Globus pallidus (tissue), 1 donor: ENCODE measurements around the gene ARHGEF3.

Source experiments
- DNase-seq: peaks from one replicate; pipeline ENCODE4 v3.0.0-alpha.2; 2015; ENCODE audit warnings: low spot score

Gene ARHGEF3

GRCh38 chr3:56795097-56795828, 6.5 kb downstream of the ARHGEF3 start:
- no peak for DNase-seq

DNA sequence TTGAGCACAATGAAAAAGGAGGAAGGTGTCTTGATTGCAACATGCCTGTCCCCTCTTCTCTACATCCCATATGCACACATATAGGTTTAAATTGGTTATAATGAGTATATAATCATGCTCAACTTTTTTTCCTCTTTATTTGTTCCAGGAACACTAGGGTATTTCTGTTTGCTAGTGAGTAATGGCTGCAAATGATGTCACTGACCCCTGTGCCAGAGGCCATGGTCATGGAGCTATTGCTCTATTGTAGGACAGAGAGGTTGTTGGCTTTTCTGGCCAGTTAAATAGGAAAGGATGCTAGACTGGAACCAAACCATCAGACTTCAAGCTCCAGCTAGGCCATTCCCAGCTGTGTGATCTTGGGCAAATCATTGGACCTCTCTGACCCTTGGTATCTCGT, 9.6 kb downstream of the ARHGEF3 start:
- DNase-seq: no peak

DNA sequence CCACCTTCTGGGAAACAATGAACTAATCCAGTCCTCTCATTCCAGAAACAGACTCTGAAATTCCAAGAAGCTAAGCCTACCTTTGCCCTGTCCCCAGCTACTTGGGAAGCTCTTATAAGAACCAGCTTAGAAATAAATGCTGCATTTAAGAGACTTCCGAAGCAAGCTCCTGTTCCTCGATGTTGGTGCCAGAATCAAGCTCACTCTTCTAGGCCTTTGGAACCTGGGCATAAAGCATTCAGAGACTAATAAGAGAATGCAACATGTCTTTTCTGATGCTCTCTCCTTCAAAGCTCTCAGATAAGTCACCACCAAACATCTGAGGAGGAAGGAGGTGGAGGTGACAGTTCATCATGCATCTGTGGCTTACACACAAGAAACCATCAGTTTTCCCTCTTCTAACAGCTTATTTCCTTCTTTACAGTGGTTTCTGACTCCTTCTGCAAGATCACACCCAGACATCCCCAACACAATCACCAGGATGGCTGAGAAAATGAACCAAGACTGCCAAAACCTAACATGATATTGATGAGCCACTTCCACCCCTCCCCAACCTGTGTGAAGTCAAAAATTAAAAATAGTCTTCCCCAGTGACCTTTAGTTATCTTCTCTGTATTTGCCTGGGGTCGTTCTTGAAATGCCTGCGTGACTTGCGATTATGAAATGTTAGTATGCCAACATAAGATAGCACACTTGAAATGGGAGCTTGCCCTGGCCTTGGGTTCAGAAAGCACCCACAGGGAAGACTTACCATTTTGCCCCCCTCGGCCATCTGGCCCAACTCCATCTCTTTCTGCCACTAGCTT, 11.5 kb downstream of the ARHGEF3 start:
- DNase-seq: no peak

GRCh38 chr3:56789076-56789475, 12.7 kb downstream of the ARHGEF3 start:
- no peak for DNase-seq

- no peak for DNase-seq
These were observed 13.2 kb downstream of the ARHGEF3 start for GRCh38 chr3:56788521-56788920.

DNA sequence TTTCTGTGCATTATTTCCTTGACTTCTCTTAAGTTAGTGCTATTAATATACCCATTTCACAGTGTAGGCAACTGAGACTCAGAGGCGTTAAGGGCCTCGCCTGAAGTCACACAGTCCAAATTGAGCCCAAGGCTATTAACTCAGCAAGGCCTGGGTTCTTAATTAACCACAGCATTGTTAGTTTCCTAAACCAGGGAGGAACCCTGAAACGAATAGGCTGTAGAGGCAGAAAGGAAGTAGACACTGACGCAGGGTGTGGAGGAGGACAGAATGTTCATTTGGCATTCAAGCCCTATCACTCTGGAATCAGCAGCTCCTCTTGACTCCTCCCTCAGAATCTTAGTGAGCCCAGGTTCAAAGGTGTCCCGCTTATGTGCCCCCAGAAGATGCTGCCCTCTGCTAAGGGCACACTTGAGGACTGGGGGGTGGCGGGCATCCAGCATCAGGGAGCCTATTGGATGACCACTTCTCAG, 13.9 kb downstream of the ARHGEF3 start:
- DNase-seq: no peak

DNA sequence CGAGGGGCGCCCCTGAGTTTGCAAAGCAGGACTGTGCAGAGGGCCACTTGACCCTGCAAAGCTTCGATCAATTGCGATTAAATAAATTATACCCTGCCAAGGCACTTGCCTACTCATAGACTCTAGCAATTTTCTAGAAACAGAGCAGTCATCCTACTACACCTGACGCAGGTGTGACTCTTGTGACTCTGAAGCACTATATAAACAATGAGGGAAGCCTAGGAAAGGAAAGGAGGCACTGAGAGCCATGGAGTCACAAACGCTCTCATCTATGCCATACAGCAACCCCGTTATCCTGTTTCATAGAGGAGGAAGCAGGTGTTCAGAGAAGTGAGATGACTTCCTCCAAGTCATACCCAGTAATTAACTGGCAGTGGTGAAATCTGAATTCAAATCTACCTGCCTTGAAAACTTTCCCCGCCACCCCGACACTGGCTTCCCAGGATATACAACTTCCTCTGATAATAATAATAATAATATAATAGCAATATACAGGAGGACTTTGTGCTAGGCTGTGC, 14.4 kb downstream of the ARHGEF3 start:
- no peak for DNase-seq

DNA sequence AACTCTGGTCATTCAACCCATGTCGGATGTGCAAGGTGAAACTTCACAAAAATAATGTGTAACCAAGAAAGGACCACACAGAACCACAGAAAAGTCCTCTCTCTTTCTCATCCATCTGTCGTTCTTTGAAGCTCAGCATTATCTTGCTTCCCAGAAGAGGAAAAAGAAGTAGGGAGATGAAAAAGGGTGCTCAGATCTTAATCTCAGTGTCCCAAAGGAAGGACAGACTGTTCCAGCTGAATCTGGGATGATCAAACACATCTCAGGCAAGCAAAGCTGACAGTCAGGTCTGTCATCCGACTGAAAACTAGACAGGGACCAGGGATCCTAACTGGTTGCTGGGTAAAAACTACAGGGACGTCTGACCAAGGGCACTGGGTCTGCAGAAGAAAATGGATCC, 16.2 kb downstream of the ARHGEF3 start:
- no peak for DNase-seq

- DNase-seq: no peak
These were observed 17.2 kb downstream of the ARHGEF3 start for GRCh38 chr3:56784448-56785001.

- peak; percentile 69 for DNase-seq
These were observed 17.9 kb downstream of the ARHGEF3 start for GRCh38 chr3:56783644-56784447.

DNA sequence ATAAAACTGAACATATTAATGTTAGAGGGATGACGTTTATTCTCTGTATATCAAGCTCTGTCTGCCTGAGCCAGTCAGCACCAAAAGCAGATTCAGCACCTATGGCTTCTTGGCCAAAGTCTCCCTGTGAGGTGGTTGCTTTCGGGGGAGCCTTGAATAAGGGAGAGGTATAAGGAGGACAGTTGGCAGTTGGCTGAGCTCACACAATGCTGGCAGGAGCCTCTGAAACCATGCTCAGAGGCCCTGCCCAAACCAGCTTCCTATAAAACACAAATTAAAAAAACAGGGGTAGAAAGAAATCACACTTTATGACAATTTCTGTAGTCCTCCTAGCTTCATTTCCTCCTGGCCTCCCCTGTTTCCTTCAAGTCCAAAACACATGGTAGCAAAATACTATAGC, 18.8 kb downstream of the ARHGEF3 start:
- no peak for DNase-seq

DNA sequence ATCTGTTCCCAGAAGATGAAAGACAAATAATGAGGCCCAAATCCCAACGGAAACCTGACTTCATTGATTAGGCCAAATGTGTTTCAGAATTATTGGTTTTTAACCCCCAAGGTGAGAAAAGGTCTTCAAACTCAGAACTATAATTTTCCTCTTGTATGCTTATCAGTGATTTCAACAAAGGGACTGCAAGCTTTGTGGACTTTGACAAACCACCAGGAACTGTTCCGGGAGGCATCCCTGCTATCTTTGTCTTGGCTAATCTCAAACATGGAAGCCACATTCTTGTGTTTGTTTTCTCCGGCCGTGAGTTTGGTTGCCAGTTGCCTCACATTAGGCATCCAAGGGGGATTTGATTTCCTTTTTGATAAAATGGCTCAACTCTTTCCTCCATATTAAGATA, 19.5 kb downstream of the ARHGEF3 start:
- no peak for DNase-seq

GRCh38 chr3:56781762-56782161, 20.0 kb downstream of the ARHGEF3 start:
- no peak for DNase-seq

- no peak for DNase-seq
These were observed 20.8 kb downstream of the ARHGEF3 start for GRCh38 chr3:56780936-56781335.

DNA sequence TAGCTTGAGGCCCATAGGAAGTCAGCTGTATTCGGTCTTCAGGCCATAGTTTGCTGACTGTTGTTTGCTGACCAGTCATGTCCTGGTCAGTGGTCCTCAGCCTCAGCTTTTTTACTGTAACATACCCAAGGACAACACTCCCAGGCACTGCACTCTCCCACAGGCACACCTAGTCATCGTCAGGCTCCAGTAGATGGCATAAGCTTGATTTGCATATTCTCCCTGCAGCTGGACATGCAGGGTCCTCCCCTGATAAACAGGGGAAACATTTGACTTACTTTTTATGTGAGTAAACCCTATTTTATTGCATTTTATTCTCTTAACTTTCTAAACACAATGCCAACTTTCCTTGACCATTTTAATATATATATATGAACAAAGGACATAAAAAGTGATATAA, 22.9 kb downstream of the ARHGEF3 start:
- DNase-seq: no peak

DNA sequence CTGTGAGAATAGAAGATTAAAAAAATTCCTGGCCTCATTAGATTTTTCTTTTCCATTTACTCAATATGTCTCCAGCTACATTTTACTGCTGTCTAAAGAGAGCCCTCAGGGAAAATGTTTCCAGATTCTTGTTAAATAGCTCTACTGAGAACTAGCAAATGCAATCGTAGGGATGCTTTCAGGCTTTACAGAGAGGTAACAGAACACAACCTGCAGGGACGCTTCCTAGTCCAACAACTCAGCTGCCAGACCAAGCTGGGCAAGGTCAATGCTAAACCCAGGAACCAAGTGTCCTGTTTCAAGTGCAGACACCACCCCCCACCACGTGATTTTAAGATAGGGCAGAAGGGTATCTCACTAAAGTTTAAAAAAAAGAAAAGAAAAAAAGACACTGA, 25.2 kb downstream of the ARHGEF3 start:
- DNase-seq: no peak

GRCh38 chr3:56775838-56776555, 25.8 kb downstream of the ARHGEF3 start:
- peak; percentile 36 for DNase-seq

GRCh38 chr3:56775445-56775837, 26.3 kb downstream of the ARHGEF3 start:
- no peak for DNase-seq

- no peak for DNase-seq
These were observed 27.8 kb downstream of the ARHGEF3 start for GRCh38 chr3:56773986-56774385.

DNA sequence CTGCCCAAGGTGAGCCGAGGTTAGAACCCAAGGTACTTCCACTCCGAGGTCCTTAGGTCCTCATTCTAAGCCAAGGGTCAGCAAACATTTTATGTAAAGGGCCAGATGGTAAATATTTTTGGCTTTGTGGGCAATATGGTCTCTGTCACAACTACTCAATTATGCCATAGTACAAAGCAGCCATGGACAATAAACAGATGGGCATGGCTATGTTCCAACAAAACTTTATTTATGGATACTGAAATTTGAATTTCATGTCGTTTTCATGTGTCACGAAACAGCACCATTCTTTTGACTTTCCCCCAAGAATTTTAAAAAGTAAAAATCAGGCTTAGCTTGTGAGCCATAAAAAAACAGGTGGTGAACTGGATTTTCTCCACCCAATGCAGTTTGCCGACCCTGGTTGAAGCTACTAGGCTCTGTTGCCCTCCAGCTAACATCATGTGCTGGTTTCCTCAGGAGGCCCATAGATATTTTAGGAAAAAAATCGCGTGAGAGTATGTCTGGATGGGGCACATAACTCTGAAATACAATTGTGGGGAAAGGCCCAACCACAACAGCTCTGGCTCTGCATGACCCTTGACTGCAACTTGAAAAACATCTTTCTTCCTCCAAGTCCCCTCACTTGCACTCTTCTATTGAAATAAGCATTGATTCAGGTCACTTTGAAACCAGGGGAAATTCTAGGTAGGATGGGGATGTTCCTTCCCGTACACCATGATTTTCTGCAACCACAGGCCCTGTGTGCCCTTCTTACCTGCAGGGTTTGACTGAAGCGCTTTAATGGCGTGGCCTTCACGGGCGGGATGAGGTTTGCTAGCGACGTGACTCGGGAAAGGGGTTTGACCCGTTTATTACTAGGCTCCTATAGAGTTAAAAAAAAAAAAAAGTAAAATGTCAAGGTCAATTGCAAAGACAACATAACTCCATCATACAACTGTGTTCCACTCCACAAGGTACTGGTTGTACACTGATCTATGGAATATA, 28.5 kb downstream of the ARHGEF3 start:
- DNase-seq: no peak
